Measurements from ENCODE around the gene RDH5.

The RDH5 gene

DNA sequence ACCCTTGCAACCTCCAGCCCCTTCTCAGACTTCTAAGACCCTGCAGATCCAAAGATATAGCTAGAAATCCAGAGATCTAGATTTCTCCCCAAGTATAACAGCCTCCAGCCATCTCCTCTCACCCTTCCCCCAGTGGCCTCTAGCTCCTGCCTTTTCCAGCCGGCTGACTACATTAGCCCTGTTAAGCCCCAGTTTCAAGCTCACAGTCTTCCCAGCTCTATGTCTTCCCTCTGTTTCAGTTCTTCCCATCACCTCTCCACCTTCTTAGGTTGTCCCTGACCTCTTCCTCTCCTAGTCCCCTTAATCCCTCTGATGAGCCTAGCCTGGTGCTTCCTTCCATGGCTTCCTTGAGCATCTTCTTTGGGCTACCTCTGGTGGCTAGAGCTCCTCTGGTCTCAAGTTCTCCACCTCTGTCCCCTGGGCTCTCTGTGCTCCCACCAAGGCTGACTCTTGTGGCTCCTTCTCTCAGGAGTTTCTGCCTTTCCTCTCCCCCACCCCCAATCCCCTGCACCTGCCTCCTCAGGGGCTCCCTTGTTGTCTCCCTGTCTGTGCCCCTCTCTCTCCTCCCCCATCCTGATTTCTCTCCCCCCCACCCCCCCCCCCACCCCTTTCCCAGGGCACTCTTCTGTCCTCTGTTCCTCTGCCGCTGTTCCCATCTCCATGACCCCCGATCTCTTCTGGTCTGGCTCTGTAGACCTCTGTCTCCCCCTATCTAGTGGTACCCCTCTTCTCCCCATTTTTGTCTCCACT lies 21.9 kb downstream of the RDH5 start:
- DNase-seq (ENCODE audit: insufficient read length, low spot score) (no peak), FAIRE-seq (no peak)
- no peak for TF ChIP-seq POU2F2 (IDR thresholded peaks at IDR 0.05; ENCODE audit: low read depth, low read length)

DNA sequence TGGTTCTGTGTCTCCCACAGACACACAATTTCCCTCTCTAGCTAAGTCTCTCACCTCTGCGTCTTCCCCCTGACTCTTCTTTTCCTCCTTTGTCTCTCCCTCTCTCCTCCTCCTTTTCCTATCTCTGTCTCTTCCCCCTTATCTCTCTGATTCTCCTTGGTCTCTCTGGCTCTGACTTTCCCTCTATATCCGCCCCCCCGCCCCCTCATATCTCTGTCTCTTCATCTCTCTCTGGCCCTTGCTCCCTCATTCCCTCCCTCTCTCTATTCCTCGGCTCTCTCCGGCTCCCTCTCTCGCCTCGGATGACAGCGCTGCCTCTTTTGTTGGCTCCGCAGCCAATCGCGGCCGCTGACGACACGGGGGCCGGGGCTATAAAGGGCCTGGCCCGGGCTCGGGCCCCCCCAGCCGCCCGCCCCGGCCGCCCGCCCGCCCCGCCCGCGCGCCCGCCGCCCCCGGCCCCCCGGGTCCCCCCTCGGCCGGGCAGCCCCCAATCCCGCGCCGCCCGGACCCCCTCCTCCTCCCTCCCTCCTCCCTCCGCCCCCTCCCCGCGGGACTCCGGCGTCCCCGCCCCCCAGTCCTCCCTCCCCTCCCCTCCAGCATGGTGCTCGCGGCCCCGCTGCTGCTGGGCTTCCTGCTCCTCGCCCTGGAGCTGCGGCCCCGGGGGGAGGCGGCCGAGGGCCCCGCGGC lies 22.7 kb downstream of the RDH5 start, which contains the start of gene GDF11:
GDF11 (plus strand) TSS at position 404 of the 687 bp plus-strand sequence; CDS start at position 599, 195 bp downstream.
- DNase-seq (ENCODE audit: insufficient read length, low spot score) (peak; percentile 74), FAIRE-seq (peak; percentile 38)

DNA sequence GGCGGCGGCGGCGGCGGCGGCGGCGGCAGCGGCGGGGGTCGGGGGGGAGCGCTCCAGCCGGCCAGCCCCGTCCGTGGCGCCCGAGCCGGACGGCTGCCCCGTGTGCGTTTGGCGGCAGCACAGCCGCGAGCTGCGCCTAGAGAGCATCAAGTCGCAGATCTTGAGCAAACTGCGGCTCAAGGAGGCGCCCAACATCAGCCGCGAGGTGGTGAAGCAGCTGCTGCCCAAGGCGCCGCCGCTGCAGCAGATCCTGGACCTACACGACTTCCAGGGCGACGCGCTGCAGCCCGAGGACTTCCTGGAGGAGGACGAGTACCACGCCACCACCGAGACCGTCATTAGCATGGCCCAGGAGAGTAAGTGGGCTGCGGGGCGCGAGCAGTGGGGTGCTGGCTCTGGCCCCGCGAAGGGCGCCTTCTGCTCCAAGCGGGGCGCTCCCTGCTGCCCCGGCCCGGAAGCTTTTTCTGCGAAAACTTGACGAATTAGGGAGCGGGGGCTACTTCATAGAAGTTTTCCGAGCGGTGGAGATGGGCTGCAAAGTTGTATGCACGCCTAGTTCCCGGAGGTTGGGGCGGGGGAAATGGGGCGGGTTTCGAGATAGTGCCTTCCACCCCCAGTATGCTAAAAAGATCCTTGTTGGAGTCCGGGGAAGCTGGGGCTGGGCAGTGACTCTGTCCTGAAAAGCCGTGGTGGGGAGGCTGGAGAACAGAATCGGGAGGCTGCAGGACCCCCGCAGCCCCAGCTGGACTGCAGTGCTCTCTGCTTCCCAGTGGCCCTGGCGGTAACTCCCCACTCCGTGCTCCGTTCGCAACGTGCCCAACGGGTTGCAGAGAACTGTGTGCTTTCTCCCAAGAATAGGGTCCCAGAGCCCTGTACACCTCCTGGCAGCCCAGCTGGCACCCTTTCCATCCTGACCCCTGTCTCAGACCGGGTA lies 23.5 kb downstream of the RDH5 start:
- DNase-seq (ENCODE audit: insufficient read length, low spot score) (no peak), FAIRE-seq (peak; percentile 57)
- no peak for TF ChIP-seq POU2F2 (IDR thresholded peaks at IDR 0.05; ENCODE audit: low read depth, low read length)
- TF ChIP-seq POLR2A (IDR thresholded peaks at IDR 0.05; ENCODE audit: low read depth, low read length), result no peak
- TF ChIP-seq POLR2AphosphoS5 (IDR thresholded peaks at IDR 0.05; ENCODE audit: low read depth, low read length), result no peak
- TF ChIP-seq SPI1 (IDR thresholded peaks at IDR 0.05; ENCODE audit: low read depth, low read length), result no peak
- no peak for TF ChIP-seq TAF1 (IDR thresholded peaks at IDR 0.05; ENCODE audit: low read depth, low read length)
- TF ChIP-seq PAX5 (IDR thresholded peaks at IDR 0.05; ENCODE audit: insufficient read depth, low read length, severe bottlenecking), result no peak

More for the DNA sequence above, 22.7 kb downstream of the RDH5 start, which contains the start of gene GDF11:
- TF ChIP-seq SPI1 (IDR thresholded peaks at IDR 0.05; ENCODE audit: low read depth, low read length), result no peak

DNA sequence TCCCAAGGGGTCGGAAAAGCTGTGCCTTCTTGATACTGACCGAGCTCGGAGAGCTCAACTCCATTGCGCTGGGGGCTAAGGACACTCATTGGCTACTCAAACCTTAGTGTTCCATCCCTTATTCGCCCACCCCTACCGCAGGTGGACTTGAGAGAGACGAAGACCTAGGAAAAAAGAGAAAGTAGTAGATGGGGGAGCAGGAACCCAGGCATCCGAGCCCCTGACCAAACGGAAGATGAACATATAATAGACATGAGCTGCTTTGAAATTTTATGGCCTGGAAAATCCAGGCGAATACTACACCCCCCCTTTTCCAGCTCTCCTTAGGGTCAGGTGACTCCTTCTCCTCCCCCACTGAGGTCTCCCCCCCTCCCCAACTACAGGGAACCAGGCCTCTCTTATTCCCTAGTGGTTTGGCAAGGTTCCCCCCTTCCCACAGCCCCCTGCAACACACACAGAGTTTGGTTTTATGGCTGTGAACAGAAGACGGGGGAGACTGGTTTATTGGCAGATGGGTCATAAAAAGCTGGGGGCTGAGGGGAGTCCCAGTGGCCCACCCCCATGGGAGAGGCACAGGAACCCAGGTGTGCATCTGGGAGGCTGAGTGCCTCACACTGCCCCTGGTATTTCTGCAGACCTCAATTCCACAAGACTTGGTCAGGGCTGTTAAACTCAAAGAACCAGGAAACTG lies 24.3 kb downstream of the RDH5 start:
- TF ChIP-seq TAF1 (IDR thresholded peaks at IDR 0.05; ENCODE audit: low read depth, low read length), result no peak
- no peak for TF ChIP-seq SPI1 (IDR thresholded peaks at IDR 0.05; ENCODE audit: low read depth, low read length)
- no peak for TF ChIP-seq POLR2AphosphoS5 (IDR thresholded peaks at IDR 0.05; ENCODE audit: low read depth, low read length)
- no peak for TF ChIP-seq POU2F2 (IDR thresholded peaks at IDR 0.05; ENCODE audit: low read depth, low read length)
- no peak for TF ChIP-seq POLR2A (IDR thresholded peaks at IDR 0.05; ENCODE audit: low read depth, low read length)
- no peak for TF ChIP-seq PAX5 (IDR thresholded peaks at IDR 0.05; ENCODE audit: insufficient read depth, low read length, severe bottlenecking)
- DNase-seq (ENCODE audit: insufficient read length, low spot score), result no peak
- FAIRE-seq, result no peak

DNA sequence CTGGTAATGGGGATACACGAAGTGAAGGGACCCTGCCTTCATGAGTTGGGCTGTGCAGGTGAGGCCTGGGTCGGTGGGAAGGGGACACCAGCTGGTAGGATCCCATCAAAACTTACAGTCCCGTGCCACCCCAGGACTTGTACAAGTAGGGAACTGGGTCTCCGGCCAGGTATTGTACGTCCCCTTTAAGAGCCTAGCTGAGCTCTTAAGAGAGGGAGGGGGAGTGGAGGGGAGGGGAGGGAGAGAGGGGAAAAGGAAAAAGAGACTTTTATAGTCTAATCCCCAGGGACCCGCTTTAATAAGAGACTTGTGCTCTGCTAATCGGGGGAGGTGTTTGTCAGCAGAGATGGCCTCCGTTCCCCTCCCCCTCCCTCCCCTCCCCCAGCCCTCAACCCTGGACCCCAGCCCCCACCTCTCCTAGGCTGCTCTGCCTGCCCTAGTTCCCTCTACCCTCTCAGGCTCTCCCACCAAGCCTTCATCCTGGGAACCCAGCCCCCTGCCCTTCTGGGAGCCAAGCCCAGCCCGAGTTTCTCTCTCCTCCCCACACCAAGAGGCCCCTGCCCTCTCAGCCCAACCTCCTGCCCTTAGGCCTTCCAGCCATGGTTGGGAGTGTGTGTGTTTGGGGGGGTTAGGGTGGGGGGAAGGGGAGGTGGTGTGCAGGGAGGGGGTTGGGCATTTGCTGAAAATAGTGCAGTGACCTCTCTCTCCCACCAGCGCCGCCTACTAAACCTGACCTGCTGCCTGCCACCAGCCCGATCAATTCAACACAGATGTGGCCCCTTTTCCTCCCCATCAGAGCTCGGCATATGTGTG lies 25.4 kb downstream of the RDH5 start:
- peak; percentile 55 for FAIRE-seq
- no peak for DNase-seq (ENCODE audit: insufficient read length, low spot score)
- TF ChIP-seq POLR2AphosphoS5 (IDR thresholded peaks at IDR 0.05; ENCODE audit: low read depth, low read length) (no peak), POLR2A (IDR thresholded peaks at IDR 0.05; ENCODE audit: low read depth, low read length) (no peak), SPI1 (IDR thresholded peaks at IDR 0.05; ENCODE audit: low read depth, low read length) (no peak), POU2F2 (IDR thresholded peaks at IDR 0.05; ENCODE audit: low read depth, low read length) (no peak), PAX5 (IDR thresholded peaks at IDR 0.05; ENCODE audit: insufficient read depth, low read length, severe bottlenecking) (no peak), TAF1 (IDR thresholded peaks at IDR 0.05; ENCODE audit: low read depth, low read length) (no peak)

DNA sequence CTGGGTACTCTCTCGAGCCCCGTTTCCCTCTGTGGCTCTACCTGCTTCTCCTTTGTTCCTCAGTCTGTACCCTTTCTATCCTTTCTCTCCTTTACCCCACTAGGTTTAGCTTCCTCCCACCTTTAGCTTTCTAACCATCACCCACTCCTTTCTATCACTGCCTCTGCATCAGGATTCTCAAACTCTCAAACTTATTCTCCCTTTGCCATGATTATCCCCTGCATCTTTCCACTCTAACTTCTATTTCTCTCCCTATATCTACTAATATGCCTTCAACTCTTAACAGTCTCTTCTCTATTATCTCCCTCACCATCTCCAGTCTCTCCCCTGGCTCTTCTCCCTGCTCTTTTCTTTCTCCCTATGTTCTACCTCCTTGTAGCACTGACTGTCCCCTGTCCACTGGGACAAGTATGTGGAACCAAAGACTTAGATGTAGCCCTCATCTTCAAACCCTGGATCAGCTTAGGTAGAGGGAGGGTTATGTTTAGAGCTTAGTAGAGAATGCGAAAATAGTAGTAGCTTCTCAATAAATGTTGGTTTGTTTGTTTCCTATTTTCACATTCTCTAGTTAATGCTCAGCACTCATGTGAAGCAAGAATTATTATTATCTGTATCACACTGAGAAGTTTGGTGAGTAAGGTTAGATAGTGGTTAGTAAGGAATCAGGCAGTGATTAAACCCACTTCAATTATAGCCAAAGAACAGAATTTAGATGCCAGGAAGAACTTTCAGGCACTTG lies 26.1 kb downstream of the RDH5 start:
- FAIRE-seq, result no peak
- TF ChIP-seq POU2F2 (IDR thresholded peaks at IDR 0.05; ENCODE audit: low read depth, low read length), result no peak
- TF ChIP-seq POLR2AphosphoS5 (IDR thresholded peaks at IDR 0.05; ENCODE audit: low read depth, low read length), result no peak
- DNase-seq (ENCODE audit: insufficient read length, low spot score), result no peak

DNA sequence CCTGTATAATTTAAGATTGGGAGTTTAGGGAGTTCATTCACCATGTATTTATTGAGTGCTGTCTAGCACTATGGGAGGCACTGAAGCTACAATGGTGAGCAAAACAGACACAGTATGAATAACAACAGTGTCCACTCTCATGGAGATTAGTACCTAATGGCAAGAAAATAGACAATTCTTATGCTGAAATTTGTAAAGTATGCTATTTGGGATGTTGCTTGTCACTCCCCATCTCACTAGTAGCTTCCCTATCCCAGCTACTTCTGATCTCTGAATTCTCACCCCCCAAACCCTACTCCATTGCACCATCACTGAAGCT lies 26.7 kb downstream of the RDH5 start:
- no peak for DNase-seq (ENCODE audit: insufficient read length, low spot score)
- FAIRE-seq, result no peak
- TF ChIP-seq POLR2AphosphoS5 (IDR thresholded peaks at IDR 0.05; ENCODE audit: low read depth, low read length), result no peak
- no peak for TF ChIP-seq POLR2A (IDR thresholded peaks at IDR 0.05; ENCODE audit: low read depth, low read length)
- no peak for TF ChIP-seq TAF1 (IDR thresholded peaks at IDR 0.05; ENCODE audit: low read depth, low read length)
- no peak for TF ChIP-seq POU2F2 (IDR thresholded peaks at IDR 0.05; ENCODE audit: low read depth, low read length)
- no peak for TF ChIP-seq PAX5 (IDR thresholded peaks at IDR 0.05; ENCODE audit: insufficient read depth, low read length, severe bottlenecking)
- TF ChIP-seq SPI1 (IDR thresholded peaks at IDR 0.05; ENCODE audit: low read depth, low read length), result no peak

DNA sequence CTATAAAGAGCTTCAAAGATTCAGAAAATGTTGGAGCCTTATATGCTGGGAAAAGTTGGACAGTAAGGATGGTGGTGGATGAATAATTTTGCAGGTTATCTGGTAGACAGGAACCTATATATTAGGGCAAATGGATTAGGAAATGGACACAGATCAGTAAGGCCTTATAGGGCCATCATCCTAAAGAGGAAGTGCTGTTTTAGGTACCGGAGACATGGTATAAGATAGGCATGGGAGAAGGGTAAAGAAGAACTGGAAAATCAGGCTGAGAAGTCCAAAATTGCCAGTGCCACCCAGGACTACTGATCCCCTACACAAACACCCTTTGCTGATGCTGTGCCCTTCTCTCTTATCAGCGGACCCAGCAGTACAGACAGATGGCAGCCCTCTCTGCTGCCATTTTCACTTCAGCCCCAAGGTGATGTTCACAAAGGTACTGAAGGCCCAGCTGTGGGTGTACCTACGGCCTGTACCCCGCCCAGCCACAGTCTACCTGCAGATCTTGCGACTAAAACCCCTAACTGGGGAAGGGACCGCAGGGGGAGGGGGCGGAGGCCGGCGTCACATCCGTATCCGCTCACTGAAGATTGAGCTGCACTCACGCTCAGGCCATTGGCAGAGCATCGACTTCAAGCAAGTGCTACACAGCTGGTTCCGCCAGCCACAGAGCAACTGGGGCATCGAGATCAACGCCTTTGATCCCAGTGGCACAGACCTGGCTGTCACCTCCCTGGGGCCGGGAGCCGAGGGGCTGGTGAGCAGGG lies 28.2 kb downstream of the RDH5 start:
- DNase-seq (ENCODE audit: insufficient read length, low spot score) (no peak), FAIRE-seq (no peak)
- no peak for TF ChIP-seq POLR2AphosphoS5 (IDR thresholded peaks at IDR 0.05; ENCODE audit: low read depth, low read length)
- peak; percentile 49 for TF ChIP-seq SPI1 (IDR thresholded peaks at IDR 0.05; ENCODE audit: low read depth, low read length)
